ENCODE data around the gene EVA1C.

Gene EVA1C

GRCh38 chr21:32380940-32381339 is 31.6 kb upstream of the EVA1C start:
- peaks cover 68% of the 10 kb centered on the region for H3K36me3 Mint-ChIP-seq (ENCODE audit: low read depth)
- peak overlapping the region; percentile 40 to 65 (median 45) for H3K27ac Mint-ChIP-seq
- H3K4me1 Mint-ChIP-seq = peaks cover 43% of the 10 kb centered on the region
- H3K9me3 Mint-ChIP-seq = no peaks in the 10 kb centered on the region
- TF ChIP-seq CTCF (IDR thresholded peaks at IDR 0.05; ENCODE audit: unreplicated experiment in 3 of 3) = no peak
- no peak overlapping the region for H3K4me3 Mint-ChIP-seq
- no peaks in the 10 kb centered on the region for H3K27me3 Mint-ChIP-seq (ENCODE audit: low read depth)

GRCh38 chr21:32381571-32381970 is 30.9 kb upstream of the EVA1C start:
- Mint-ChIP-seq H3K36me3 (ENCODE audit: low read depth) (peaks cover 65% of the 10 kb centered on the region), H3K4me3 (no peak overlapping the region), H3K9me3 (no peaks in the 10 kb centered on the region), H3K4me1 (peaks cover 43% of the 10 kb centered on the region), H3K27me3 (ENCODE audit: low read depth) (no peaks in the 10 kb centered on the region), H3K27ac (peak overlapping the region in 2 of 3 experiments; percentile 45 to 65)
- TF ChIP-seq CTCF (IDR thresholded peaks at IDR 0.05; ENCODE audit: unreplicated experiment in 3 of 3) = no peak

- Mint-ChIP-seq H3K4me3 (no peak overlapping the region), H3K27ac (peak overlapping the region in 2 of 3 experiments; percentile 38 to 65), H3K27me3 (ENCODE audit: low read depth) (no peaks in the 10 kb centered on the region), H3K9me3 (no peaks in the 10 kb centered on the region), H3K4me1 (peaks cover 43% of the 10 kb centered on the region), H3K36me3 (ENCODE audit: low read depth) (peaks cover 65% of the 10 kb centered on the region)
- TF ChIP-seq CTCF (IDR thresholded peaks at IDR 0.05; ENCODE audit: unreplicated experiment in 3 of 3) = no peak
Measured at GRCh38 chr21:32382108-32382644, 30.3 kb upstream of the EVA1C start.

GRCh38 chr21:32383812-32384211 is 28.7 kb upstream of the EVA1C start:
- Mint-ChIP-seq H3K36me3 (ENCODE audit: low read depth) (peaks cover 51% of the 10 kb centered on the region), H3K27ac (no peak overlapping the region), H3K4me3 (no peak overlapping the region), H3K27me3 (ENCODE audit: low read depth) (no peaks in the 10 kb centered on the region), H3K4me1 (peaks cover 37% of the 10 kb centered on the region), H3K9me3 (no peaks in the 10 kb centered on the region)
- TF ChIP-seq CTCF (IDR thresholded peaks at IDR 0.05; ENCODE audit: unreplicated experiment in 3 of 3) = no peak

GRCh38 chr21:32386195-32386870 is 26.2 kb upstream of the EVA1C start:
- H3K36me3 Mint-ChIP-seq (ENCODE audit: low read depth) = peaks cover 38% of the 10 kb centered on the region
- H3K27me3 Mint-ChIP-seq (ENCODE audit: low read depth) = no peaks in the 10 kb centered on the region
- no peak for TF ChIP-seq CTCF (IDR thresholded peaks at IDR 0.05; ENCODE audit: unreplicated experiment in 3 of 3)
- H3K9me3 Mint-ChIP-seq = no peaks in the 10 kb centered on the region
- no peak overlapping the region for H3K27ac Mint-ChIP-seq
- H3K4me3 Mint-ChIP-seq = no peak overlapping the region
- H3K4me1 Mint-ChIP-seq = peaks cover 32% of the 10 kb centered on the region

- H3K9me3 Mint-ChIP-seq = no peaks in the 10 kb centered on the region
- TF ChIP-seq CTCF (IDR thresholded peaks at IDR 0.05; ENCODE audit: unreplicated experiment in 3 of 3) = no peak
Measured at GRCh38 chr21:32387151-32387550, 25.4 kb upstream of the EVA1C start.

More at GRCh38 chr21:32387151-32387550, 25.4 kb upstream of the EVA1C start:
- Mint-ChIP-seq H3K27me3 (ENCODE audit: low read depth) (no peaks in the 10 kb centered on the region), H3K27ac (no peak overlapping the region), H3K4me3 (no peak overlapping the region), H3K36me3 (ENCODE audit: low read depth) (peaks cover 36% of the 10 kb centered on the region), H3K4me1 (peaks cover 28% of the 10 kb centered on the region)

All from nephron (organoid).